HepG2 (cell line): ENCODE results near the gene FCER1G. TPM values are rescaled to one million over a fixed set of nuclear protein-coding genes. Genes with fewer than 3 reads are reported as not detected.

Source experiments
- ASH2L ChIP-seq: fragments of 300-600, 200-600 bp; sonication (generic); IDR thresholded peaks from 2 replicates; pipeline ENCODE4 v1.7.0; 2017; ENCODE audit warnings: low read depth, mild to moderate bottlenecking, moderate library complexity, mixed read lengths, low read length; ENCODE audit not compliant: insufficient read length
- KDM6A ChIP-seq: IDR thresholded peaks from 2 replicates; pipeline ENCODE4 v1.6.1; 2016; ENCODE audit warnings: low read depth
- PAX8 ChIP-seq: sonication (generic); formaldehyde crosslinking; IDR thresholded peaks from 2 replicates; pipeline ENCODE4 v1.8.0; 2022; ENCODE audit warnings: mild to moderate bottlenecking, missing genetic modification reagents, borderline replicate concordance
- RARA ChIP-seq: IDR thresholded peaks from 2 replicates; pipeline ENCODE4 v1.6.1; 2016; ENCODE audit warnings: missing genetic modification reagents, missing compliant biosample characterization
- SAP130 ChIP-seq: IDR thresholded peaks from 2 replicates; pipeline ENCODE4 v1.6.1; 2016; ENCODE audit warnings: low read depth
- SOX6 ChIP-seq, 2 experiments: fragments of 450-650 bp in 1 of 2; sonication (generic) in 1 of 2; formaldehyde crosslinking in 1 of 2; IDR thresholded peaks; 2 replicates each; pipeline versions ENCODE4 v1.4.0 to v1.6.1; 2017 to 2020; ENCODE audit warnings: antibody characterized with exemption in 1 of 2, mild to moderate bottlenecking in 1 of 2, missing genetic modification reagents in 1 of 2
- SPEN ChIP-seq: sonication (generic); formaldehyde crosslinking; IDR thresholded peaks from 2 replicates; pipeline ENCODE4 v1.5.1; 2020; ENCODE audit warnings: low read depth, mild to moderate bottlenecking, missing genetic modification reagents
- ZFY ChIP-seq: sonication (generic); formaldehyde crosslinking; IDR thresholded peaks from 2 replicates; pipeline ENCODE4 v1.4.0; 2020; ENCODE audit warnings: missing genetic modification reagents
- ZNF205 ChIP-seq: IDR thresholded peaks from 2 replicates; pipeline ENCODE4 v1.6.1; 2018; ENCODE audit warnings: missing biosample characterization, missing genetic modification reagents
- ZNF331 ChIP-seq: sonication (generic); formaldehyde crosslinking; IDR thresholded peaks from 2 replicates; pipeline ENCODE4 v1.4.0; 2020; ENCODE audit warnings: missing genetic modification reagents
- ZNF382 ChIP-seq: sonication (generic); formaldehyde crosslinking; IDR thresholded peaks from 2 replicates; pipeline ENCODE4 v1.5.0; 2020; ENCODE audit warnings: missing genetic modification reagents, mild to moderate bottlenecking, borderline replicate concordance
- ZNF552 ChIP-seq: sonication (generic); formaldehyde crosslinking; IDR thresholded peaks from 2 replicates; pipeline ENCODE4 v1.9.0; 2022; ENCODE audit warnings: missing genetic modification reagents, mild to moderate bottlenecking, borderline replicate concordance
- ZNF616 ChIP-seq: sonication (generic); formaldehyde crosslinking; IDR thresholded peaks from 2 replicates; pipeline ENCODE4 v1.5.0; 2020; ENCODE audit warnings: low read depth, mild to moderate bottlenecking, missing genetic modification reagents
- ZSCAN5A ChIP-seq: sonication (generic); formaldehyde crosslinking; IDR thresholded peaks from 2 replicates; pipeline ENCODE4 v1.8.0; 2022; ENCODE audit warnings: mild to moderate bottlenecking, missing genetic modification reagents, borderline replicate concordance
- polyA plus RNA-seq, 8 experiments: library from polyadenylated mRNA; depleted of rRNA in 3 of 8; stranded (reverse) in 7 of 8; unstranded in 1 of 8; fragments of >200 nt; fragmentation: Illumina TruSeq in 4 of 8; extraction: Trizol in 4 of 8; gene quantifications; 2 replicates each; pipeline versions ENCODE4 v1.2.1 to v1.2.3, GENCODE V29; 2011 to 2016; ENCODE audit warnings: low read depth in 4 of 8, missing spikeins in 1 of 8, mixed read lengths in 1 of 8; ENCODE audit not compliant: insufficient read depth in 1 of 8
- total RNA-seq, 5 experiments: library from RNA; depleted of rRNA; stranded (reverse); fragments of >200 nt; fragmentation: Illumina TruSeq; extraction: Trizol; gene quantifications; 2 replicates each; pipeline ENCODE4 v1.2.3, GENCODE V29; 2016; ENCODE audit warnings: low read depth in 1 of 5
- TF ChIP-seq, protein P1 (sequence below): fragments of 450-650 bp; IDR thresholded peaks from 2 replicates; pipeline ENCODE4 v1.6.1; 2016
- TF ChIP-seq, protein P2 (sequence below): sonication (generic); formaldehyde crosslinking; IDR thresholded peaks from 2 replicates; pipeline ENCODE4 v1.4.0; 2020; ENCODE audit warnings: missing genetic modification reagents, borderline replicate concordance
- TF ChIP-seq, protein P3 (sequence below): sonication (generic); formaldehyde crosslinking; IDR thresholded peaks from 2 replicates; pipeline ENCODE4 v1.4.0; 2020; ENCODE audit warnings: missing genetic modification reagents, mild to moderate bottlenecking, borderline replicate concordance
- TF ChIP-seq, protein P4 (sequence below): sonication (generic); formaldehyde crosslinking; IDR thresholded peaks from 2 replicates; pipeline ENCODE4 v1.5.0; 2020; ENCODE audit warnings: missing genetic modification reagents
- TF ChIP-seq, protein P5 (sequence below): IDR thresholded peaks from 2 replicates; pipeline ENCODE4 v1.6.1; 2016
- TF ChIP-seq, protein P6 (sequence below): sonication (generic); formaldehyde crosslinking; IDR thresholded peaks from 2 replicates; pipeline ENCODE4 v1.8.0; 2022; ENCODE audit warnings: mild to moderate bottlenecking, missing genetic modification reagents

The FCER1G gene
- total and polyA plus RNA-seq, 2 of the 13 experiments (the other 11 are each of a cell fraction or from before 2014, with no cell fraction given): 1.3 to 6.4 TPM

DNA sequence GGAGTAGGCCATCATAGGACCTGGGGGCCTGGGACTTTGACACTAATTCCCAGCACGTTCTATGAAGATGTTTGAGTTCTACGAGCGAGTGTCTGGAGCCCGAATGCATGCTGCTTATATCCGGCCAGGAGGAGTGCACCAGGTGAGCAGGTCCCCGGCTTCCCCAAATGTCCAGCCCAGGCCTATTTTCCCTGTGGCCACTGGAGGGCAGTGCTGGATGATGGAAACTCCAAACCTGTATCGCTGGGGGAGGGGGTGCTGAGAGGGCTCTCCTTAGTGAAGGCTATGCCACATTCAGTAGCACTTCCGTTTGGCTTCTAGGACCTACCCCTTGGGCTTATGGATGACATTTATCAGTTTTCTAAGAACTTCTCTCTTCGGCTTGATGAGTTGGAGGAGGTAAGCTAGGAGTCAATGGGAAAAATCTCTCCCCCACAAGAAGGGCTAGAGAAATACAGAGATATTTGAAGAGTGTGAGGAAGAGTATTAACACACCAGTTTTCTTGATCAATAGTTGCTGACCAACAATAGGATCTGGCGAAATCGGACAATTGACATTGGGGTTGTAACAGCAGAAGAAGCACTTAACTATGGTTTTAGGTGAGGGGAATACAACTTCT lies 5.2 kb upstream of the FCER1G start (continued):
- no peak for TF ChIP-seq ASH2L
- TF ChIP-seq, protein P1, sequence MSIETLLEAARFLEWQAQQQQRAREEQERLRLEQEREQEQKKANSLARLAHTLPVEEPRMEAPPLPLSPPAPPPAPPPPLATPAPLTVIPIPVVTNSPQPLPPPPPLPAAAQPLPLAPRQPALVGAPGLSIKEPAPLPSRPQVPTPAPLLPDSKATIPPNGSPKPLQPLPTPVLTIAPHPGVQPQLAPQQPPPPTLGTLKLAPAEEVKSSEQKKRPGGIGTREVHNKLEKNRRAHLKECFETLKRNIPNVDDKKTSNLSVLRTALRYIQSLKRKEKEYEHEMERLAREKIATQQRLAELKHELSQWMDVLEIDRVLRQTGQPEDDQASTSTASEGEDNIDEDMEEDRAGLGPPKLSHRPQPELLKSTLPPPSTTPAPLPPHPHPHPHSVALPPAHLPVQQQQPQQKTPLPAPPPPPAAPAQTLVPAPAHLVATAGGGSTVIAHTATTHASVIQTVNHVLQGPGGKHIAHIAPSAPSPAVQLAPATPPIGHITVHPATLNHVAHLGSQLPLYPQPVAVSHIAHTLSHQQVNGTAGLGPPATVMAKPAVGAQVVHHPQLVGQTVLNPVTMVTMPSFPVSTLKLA: no peak
- 0 out of 2 replicates have a peak, but pooled peaks have one; percentile 9 for TF ChIP-seq SPEN (CRISPR knock-in tag)
- TF ChIP-seq, protein P2, sequence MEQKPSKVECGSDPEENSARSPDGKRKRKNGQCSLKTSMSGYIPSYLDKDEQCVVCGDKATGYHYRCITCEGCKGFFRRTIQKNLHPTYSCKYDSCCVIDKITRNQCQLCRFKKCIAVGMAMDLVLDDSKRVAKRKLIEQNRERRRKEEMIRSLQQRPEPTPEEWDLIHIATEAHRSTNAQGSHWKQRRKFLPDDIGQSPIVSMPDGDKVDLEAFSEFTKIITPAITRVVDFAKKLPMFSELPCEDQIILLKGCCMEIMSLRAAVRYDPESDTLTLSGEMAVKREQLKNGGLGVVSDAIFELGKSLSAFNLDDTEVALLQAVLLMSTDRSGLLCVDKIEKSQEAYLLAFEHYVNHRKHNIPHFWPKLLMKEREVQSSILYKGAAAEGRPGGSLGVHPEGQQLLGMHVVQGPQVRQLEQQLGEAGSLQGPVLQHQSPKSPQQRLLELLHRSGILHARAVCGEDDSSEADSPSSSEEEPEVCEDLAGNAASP: peak; percentile 52; the same call in 1 of the 2 replicates
- TF ChIP-seq SOX6 (IDR thresholded peaks at IDR 0.05): no peak
- peak; percentile 14; the same call in 1 of the 2 replicates for TF ChIP-seq SOX6 (CRISPR knock-in tag; IDR thresholded peaks at IDR 0.05)
- TF ChIP-seq, protein P3, sequence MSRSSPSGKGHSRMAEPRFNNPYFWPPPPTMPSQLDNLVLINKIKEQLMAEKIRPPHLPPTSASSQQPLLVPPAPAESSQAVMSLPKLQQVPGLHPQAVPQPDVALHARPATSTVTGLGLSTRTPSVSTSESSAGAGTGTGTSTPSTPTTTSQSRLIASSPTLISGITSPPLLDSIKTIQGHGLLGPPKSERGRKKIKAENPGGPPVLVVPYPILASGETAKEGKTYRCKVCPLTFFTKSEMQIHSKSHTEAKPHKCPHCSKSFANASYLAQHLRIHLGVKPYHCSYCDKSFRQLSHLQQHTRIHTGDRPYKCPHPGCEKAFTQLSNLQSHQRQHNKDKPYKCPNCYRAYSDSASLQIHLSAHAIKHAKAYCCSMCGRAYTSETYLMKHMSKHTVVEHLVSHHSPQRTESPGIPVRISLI (CRISPR knock-in tag): peak; percentile 37; the same call in 1 of the 2 replicates
- no peak for TF ChIP-seq ZNF205 (CRISPR knock-in tag)
- TF ChIP-seq KDM6A: no peak
- TF ChIP-seq SAP130 (CRISPR knock-in tag): peak; percentile 50; the same call in 1 of the 2 replicates
- TF ChIP-seq, protein P4, sequence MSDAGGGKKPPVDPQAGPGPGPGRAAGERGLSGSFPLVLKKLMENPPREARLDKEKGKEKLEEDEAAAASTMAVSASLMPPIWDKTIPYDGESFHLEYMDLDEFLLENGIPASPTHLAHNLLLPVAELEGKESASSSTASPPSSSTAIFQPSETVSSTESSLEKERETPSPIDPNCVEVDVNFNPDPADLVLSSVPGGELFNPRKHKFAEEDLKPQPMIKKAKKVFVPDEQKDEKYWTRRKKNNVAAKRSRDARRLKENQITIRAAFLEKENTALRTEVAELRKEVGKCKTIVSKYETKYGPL: no peak
- no peak for TF ChIP-seq ZNF552
- TF ChIP-seq ZFY: no peak
- TF ChIP-seq, protein P5, sequence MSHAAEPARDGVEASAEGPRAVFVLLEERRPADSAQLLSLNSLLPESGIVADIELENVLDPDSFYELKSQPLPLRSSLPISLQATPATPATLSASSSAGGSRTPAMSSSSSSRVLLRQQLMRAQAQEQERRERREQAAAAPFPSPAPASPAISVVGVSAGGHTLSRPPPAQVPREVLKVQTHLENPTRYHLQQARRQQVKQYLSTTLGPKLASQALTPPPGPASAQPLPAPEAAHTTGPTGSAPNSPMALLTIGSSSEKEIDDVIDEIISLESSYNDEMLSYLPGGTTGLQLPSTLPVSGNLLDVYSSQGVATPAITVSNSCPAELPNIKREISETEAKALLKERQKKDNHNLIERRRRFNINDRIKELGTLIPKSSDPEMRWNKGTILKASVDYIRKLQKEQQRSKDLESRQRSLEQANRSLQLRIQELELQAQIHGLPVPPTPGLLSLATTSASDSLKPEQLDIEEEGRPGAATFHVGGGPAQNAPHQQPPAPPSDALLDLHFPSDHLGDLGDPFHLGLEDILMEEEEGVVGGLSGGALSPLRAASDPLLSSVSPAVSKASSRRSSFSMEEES (CRISPR knock-in tag): peak; percentile 46; the same call in 1 of the 2 replicates
- TF ChIP-seq ZNF616 (CRISPR knock-in tag): no peak
- TF ChIP-seq PAX8 (CRISPR knock-in tag): no peak
- TF ChIP-seq ZSCAN5A: no peak
- TF ChIP-seq, protein P6, sequence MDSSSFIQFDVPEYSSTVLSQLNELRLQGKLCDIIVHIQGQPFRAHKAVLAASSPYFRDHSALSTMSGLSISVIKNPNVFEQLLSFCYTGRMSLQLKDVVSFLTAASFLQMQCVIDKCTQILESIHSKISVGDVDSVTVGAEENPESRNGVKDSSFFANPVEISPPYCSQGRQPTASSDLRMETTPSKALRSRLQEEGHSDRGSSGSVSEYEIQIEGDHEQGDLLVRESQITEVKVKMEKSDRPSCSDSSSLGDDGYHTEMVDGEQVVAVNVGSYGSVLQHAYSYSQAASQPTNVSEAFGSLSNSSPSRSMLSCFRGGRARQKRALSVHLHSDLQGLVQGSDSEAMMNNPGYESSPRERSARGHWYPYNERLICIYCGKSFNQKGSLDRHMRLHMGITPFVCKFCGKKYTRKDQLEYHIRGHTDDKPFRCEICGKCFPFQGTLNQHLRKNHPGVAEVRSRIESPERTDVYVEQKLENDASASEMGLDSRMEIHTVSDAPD (CRISPR knock-in tag): no peak
- TF ChIP-seq ZNF331: peak; percentile 57; the same call in 1 of the 2 replicates
- no peak for TF ChIP-seq ZNF382
- 0 out of 2 replicates have a peak, but pooled peaks have one; percentile 28 for TF ChIP-seq RARA (CRISPR knock-in tag)
